Measurements from ENCODE around the gene PDZD8.

GRCh38 chr10:117239721-117240620 lies 135.3 kb downstream of the PDZD8 start:
- TF ChIP-seq POLR2A (IDR thresholded peaks at IDR 0.05) (no peak), CTCF (IDR thresholded peaks at IDR 0.05 in 4 of 5, conservative IDR thresholded peaks at IDR 0.05 in 1 of 5) (no peak)
